Trophoblast cell (in vitro differentiated cells and primary cell): Measurements from ENCODE around the gene CD27.

Experiments
- DNase-seq, 2 donors: peaks; one replicate each; pipeline ENCODE4 v3.0.0-alpha.2; 2016
- H2AFZ ChIP-seq: 2 replicates; pipeline ENCODE4 v1.6.1; 2013; ENCODE audit warnings: low read length, moderate library complexity, mild to moderate bottlenecking; ENCODE audit not compliant: insufficient read depth, poor library complexity
- H2AK5ac ChIP-seq: 2 replicates; pipeline ENCODE4 v1.6.1; 2013; ENCODE audit warnings: mild to moderate bottlenecking, low read length
- H2BK120ac ChIP-seq: 2 replicates; pipeline ENCODE4 v1.6.1; 2013; ENCODE audit warnings: low read length, mild to moderate bottlenecking, moderate library complexity; ENCODE audit not compliant: insufficient read depth, poor library complexity
- H2BK12ac ChIP-seq: 2 replicates; pipeline ENCODE4 v1.6.1; 2013; ENCODE audit warnings: mild to moderate bottlenecking, low read length, moderate library complexity
- H2BK5ac ChIP-seq: 2 replicates; pipeline ENCODE4 v1.6.1; 2013; ENCODE audit warnings: low read length, low read depth, moderate library complexity, mild to moderate bottlenecking; ENCODE audit not compliant: poor library complexity
- H3K14ac ChIP-seq: 2 replicates; pipeline ENCODE4 v1.6.1; 2013; ENCODE audit warnings: mild to moderate bottlenecking, low read length
- H3K18ac ChIP-seq: 2 replicates; pipeline ENCODE4 v1.6.1; 2013; ENCODE audit warnings: mild to moderate bottlenecking, low read length
- H3K23ac ChIP-seq: 2 replicates; pipeline ENCODE4 v1.6.1; 2013; ENCODE audit warnings: low read length
- H3K27ac ChIP-seq: 2 replicates; pipeline ENCODE4 v1.5.1; 2013; ENCODE audit warnings: low read depth, mild to moderate bottlenecking, inconsistent platforms, low read length, moderate library complexity
- H3K27me3 ChIP-seq: 2 replicates; pipeline ENCODE4 v1.6.1; 2013; ENCODE audit warnings: inconsistent platforms, mild to moderate bottlenecking, low read length, moderate library complexity; ENCODE audit not compliant: insufficient read depth
- H3K36me3 ChIP-seq, 2 experiments: 1 replicate in 1 of 2; 2 replicates in 1 of 2; pipeline ENCODE4 v1.6.1; 2013; ENCODE audit warnings: low read length in 2 of 2, mild to moderate bottlenecking in 2 of 2, moderate library complexity in 1 of 2; ENCODE audit not compliant: insufficient read depth in 2 of 2, control insufficient read depth in 1 of 2
- H3K4ac ChIP-seq: 2 replicates; pipeline ENCODE4 v1.6.1; 2013; ENCODE audit warnings: low read depth, mild to moderate bottlenecking, low read length, moderate library complexity
- H3K4me1 ChIP-seq, 2 experiments: 1 replicate in 1 of 2; 2 replicates in 1 of 2; pipeline ENCODE4 v1.6.1; 2013; ENCODE audit warnings: low read length in 2 of 2, mild to moderate bottlenecking in 2 of 2, moderate library complexity in 1 of 2; ENCODE audit not compliant: insufficient read depth in 2 of 2, control insufficient read depth in 1 of 2
- H3K4me2 ChIP-seq: 2 replicates; pipeline ENCODE4 v1.6.1; 2013; ENCODE audit warnings: inconsistent platforms, mild to moderate bottlenecking, low read length, moderate library complexity
- H3K4me3 ChIP-seq: 2 replicates; pipeline ENCODE4 v1.5.1; 2013; ENCODE audit warnings: mild to moderate bottlenecking, low read depth, low read length, inconsistent platforms
- H3K79me1 ChIP-seq: one replicate; pipeline ENCODE4 v1.6.1; 2013; ENCODE audit warnings: low read length
- H3K79me2 ChIP-seq: 2 replicates; pipeline ENCODE4 v1.6.1; 2013; ENCODE audit warnings: low read length, mild to moderate bottlenecking; ENCODE audit not compliant: control insufficient read depth, insufficient read depth, poor library complexity
- H3K9ac ChIP-seq: 2 replicates; pipeline ENCODE4 v1.6.1; 2013; ENCODE audit warnings: mild to moderate bottlenecking, low read length
- H3K9me3 ChIP-seq: 2 replicates; pipeline ENCODE4 v1.6.1; 2013; ENCODE audit warnings: low read depth, mild to moderate bottlenecking, control low read depth, inconsistent platforms, low read length; ENCODE audit not compliant: insufficient read depth
- H4K12ac ChIP-seq: 2 replicates; pipeline ENCODE4 v1.6.1; 2013; ENCODE audit warnings: low read depth, mild to moderate bottlenecking, low read length, moderate library complexity
- H4K8ac ChIP-seq: 2 replicates; pipeline ENCODE4 v1.6.1; 2013; ENCODE audit warnings: low read depth, mild to moderate bottlenecking, low read length, moderate library complexity
- H4K91ac ChIP-seq: one replicate; pipeline ENCODE4 v1.6.1; 2013; ENCODE audit warnings: low read depth, mild to moderate bottlenecking, low read length, moderate library complexity
- WGBS: extraction: QIAGEN DNeasy Blood & Tissue Kit; methylation state at CpG from one replicate; pipeline ENCODE4 v1.1.7; 2013; ENCODE audit warnings: missing lambda C conversion rate; ENCODE audit not compliant: insufficient read length, insufficient coverage; ENCODE audit errors: extremely low coverage; 5-methylcytosine and 5-hydroxymethylcytosine counted together

CD27 gene

DNA sequence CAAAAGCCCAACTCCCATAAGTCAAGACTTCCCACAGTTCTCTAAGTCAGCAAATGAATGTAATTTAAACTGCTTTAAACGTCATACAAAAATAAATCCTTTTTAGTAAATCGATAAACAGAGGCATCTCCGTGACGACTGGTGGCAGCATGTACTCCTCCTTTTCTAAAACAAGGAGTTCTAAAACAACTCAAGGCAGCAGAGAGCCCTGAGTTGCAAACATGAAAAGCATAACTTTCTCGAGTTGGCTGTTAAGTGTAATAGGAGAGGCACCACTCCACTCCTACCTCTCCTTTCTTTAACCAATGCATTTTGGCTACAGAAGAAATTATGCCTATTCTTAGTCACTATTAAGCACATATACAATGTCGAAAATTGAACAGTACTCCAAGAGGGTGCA is 38.8 kb upstream of the CD27 start:
- Histone ChIP-seq H3K27me3 (no peaks in the 10 kb centered on the region), H2BK5ac (no peak overlapping the region), H3K79me2 (no peaks in the 10 kb centered on the region), H4K8ac (no peak overlapping the region), H3K23ac (no peak overlapping the region), H2BK12ac (no peak overlapping the region), H3K36me3 (no peaks in the 10 kb centered on the region), H3K14ac (no peak overlapping the region), H3K9me3 (no peaks in the 10 kb centered on the region), H3K4me1 (no peaks in the 10 kb centered on the region), H2AK5ac (no peak overlapping the region), H3K4me2 (no peak overlapping the region), H3K4me3 (no peak overlapping the region), H3K27ac (no peak overlapping the region), H2AFZ (no peak overlapping the region), H3K9ac (no peak overlapping the region), H3K18ac (no peak overlapping the region), H4K91ac (no peak overlapping the region), H3K4ac (no peak overlapping the region), H2BK120ac (no peak overlapping the region), H4K12ac (no peak overlapping the region), H3K79me1 (no peaks in the 10 kb centered on the region)
- no peak for DNase-seq
- no CpG with 5 or more reads among the region's 6 CpGs for WGBS

- Histone ChIP-seq H4K91ac (no peak overlapping the region), H3K23ac (no peak overlapping the region), H2BK12ac (no peak overlapping the region), H3K36me3 (no peaks in the 10 kb centered on the region), H3K9me3 (no peaks in the 10 kb centered on the region), H4K12ac (no peak overlapping the region), H3K4ac (no peak overlapping the region), H2AK5ac (no peak overlapping the region), H3K4me2 (no peak overlapping the region), H3K4me1 (no peaks in the 10 kb centered on the region), H3K27me3 (no peaks in the 10 kb centered on the region), H3K4me3 (no peak overlapping the region), H3K79me2 (no peaks in the 10 kb centered on the region), H3K79me1 (no peaks in the 10 kb centered on the region), H4K8ac (no peak overlapping the region), H3K14ac (no peak overlapping the region), H2BK120ac (no peak overlapping the region), H3K27ac (no peak overlapping the region), H2AFZ (no peak overlapping the region), H2BK5ac (no peak overlapping the region), H3K18ac (no peak overlapping the region), H3K9ac (no peak overlapping the region)
- DNase-seq = no peak
- WGBS = no CpG with 5 or more reads among the region's 10 CpGs
These were observed 37.4 kb upstream of the CD27 start for GRCh38 chr12:6407236-6407954.

DNA sequence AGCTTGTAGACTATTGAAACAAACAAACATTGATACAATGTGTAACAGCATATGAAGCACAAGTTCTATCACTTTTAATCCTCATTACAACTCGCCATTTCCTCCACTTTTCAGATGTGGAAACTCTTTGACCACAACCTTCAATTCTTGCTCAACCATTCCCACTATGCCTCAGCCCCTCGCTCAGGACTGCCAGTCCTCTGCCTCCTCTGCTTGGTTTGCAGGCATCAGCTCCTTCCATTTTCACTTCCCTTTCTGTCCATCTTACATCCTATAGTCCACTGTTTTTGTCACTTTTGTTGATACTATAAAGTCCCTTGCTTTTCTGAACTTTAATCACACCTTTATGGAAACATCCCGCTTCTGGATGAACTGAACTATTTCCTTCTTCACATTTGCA is 28.2 kb upstream of the CD27 start:
- no peaks in the 10 kb centered on the region for H3K79me2 ChIP-seq
- H3K36me3 ChIP-seq = no peaks in the 10 kb centered on the region
- no peak overlapping the region for H3K23ac ChIP-seq
- H2BK12ac ChIP-seq = no peak overlapping the region
- no peak overlapping the region for H3K9ac ChIP-seq
- no peak overlapping the region for H4K12ac ChIP-seq
- no peak overlapping the region for H3K4me3 ChIP-seq
- no peak overlapping the region for H3K4ac ChIP-seq
- no peak overlapping the region for H2BK5ac ChIP-seq
- no CpG with 5 or more reads among the region's 3 CpGs for WGBS
- H4K8ac ChIP-seq = no peak overlapping the region
- no peak overlapping the region for H4K91ac ChIP-seq
- H3K4me2 ChIP-seq = no peak overlapping the region
- H3K27ac ChIP-seq = no peak overlapping the region
- no peaks in the 10 kb centered on the region for H3K9me3 ChIP-seq
- no peaks in the 10 kb centered on the region for H3K4me1 ChIP-seq
- no peak overlapping the region for H3K18ac ChIP-seq
- H3K14ac ChIP-seq = no peak overlapping the region
- no peaks in the 10 kb centered on the region for H3K79me1 ChIP-seq
- H2BK120ac ChIP-seq = no peak overlapping the region
- DNase-seq = peak in 1 of 2 donors; percentile 8
- H3K27me3 ChIP-seq = no peaks in the 10 kb centered on the region
- no peak overlapping the region for H2AFZ ChIP-seq
- H2AK5ac ChIP-seq = no peak overlapping the region

GRCh38 chr12:6418796-6419195 is 26.0 kb upstream of the CD27 start:
- no peak overlapping the region for H3K4me3 ChIP-seq
- no peak overlapping the region for H4K91ac ChIP-seq
- no peak overlapping the region for H4K12ac ChIP-seq
- no peak overlapping the region for H4K8ac ChIP-seq
- H3K9ac ChIP-seq = no peak overlapping the region
- no peak overlapping the region for H2BK5ac ChIP-seq
- no peaks in the 10 kb centered on the region for H3K79me1 ChIP-seq
- no peak overlapping the region for H2BK12ac ChIP-seq
- no peaks in the 10 kb centered on the region for H3K79me2 ChIP-seq
- DNase-seq = no peak
- no peaks in the 10 kb centered on the region for H3K36me3 ChIP-seq
- no peak overlapping the region for H3K4me2 ChIP-seq
- no peak overlapping the region for H3K27ac ChIP-seq
- H2AFZ ChIP-seq = no peak overlapping the region
- no peaks in the 10 kb centered on the region for H3K4me1 ChIP-seq
- no peak overlapping the region for H3K23ac ChIP-seq
- no peak overlapping the region for H3K4ac ChIP-seq
- no peak overlapping the region for H3K14ac ChIP-seq
- H3K9me3 ChIP-seq = no peaks in the 10 kb centered on the region
- no CpG with 5 or more reads among the region's 6 CpGs for WGBS
- H2AK5ac ChIP-seq = no peak overlapping the region
- no peaks in the 10 kb centered on the region for H3K27me3 ChIP-seq
- H2BK120ac ChIP-seq = no peak overlapping the region
- no peak overlapping the region for H3K18ac ChIP-seq
